OCI-M1 (cell line): ENCODE results near the gene CHST13.
A peak's percentile ranks its signal among the peaks of the same experiment; 100 is the strongest.
"Not testable (repeated sequence)": the region's sequence is repeated elsewhere in the genome, so short reads cannot be mapped to it uniquely, and the experiment has no call there.

Source experiments
- DNase-seq: peaks from one replicate; lab custom pipeline; 2025; lab: John Stamatoyannopoulos, UW

CHST13 gene

DNA sequence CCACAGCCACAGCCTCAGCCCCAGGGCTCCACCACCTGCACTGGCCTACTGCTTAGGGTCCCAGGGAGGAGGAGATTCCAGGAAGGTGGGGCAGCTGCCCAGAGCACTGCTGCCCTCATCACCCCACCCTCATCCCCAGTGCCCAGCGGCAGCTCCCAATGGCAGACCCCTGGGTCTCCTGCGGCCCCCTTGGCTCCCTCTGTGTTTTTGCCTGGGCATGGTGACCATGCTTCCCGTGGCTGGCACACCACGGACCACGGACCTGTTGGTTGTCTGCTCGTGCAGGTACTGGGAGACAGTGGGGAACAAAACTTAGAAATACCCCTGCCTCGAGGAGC lies 2.7 kb downstream of the CHST13 start:
- no peak for DNase-seq

DNA sequence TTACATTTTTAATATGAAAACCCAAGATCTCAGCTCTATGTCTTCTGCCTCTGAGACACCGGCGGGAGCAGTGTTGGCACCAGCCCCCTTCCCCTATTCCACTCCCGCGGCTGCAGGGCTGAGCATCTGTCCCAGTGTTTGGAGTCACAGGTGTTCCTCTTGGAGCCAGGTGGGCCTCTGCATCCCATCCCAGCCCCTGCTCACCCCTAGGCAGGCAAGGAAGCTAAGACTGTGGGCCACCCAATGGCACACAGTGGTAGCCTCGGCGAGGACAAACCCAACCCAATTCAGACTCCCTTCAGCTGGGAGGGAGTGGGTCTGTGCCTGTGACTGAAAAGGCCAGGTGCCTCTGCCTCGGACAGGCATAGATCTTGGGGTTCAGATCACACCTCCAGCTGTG lies 3.1 kb downstream of the CHST13 start:
- DNase-seq: no peak

DNA sequence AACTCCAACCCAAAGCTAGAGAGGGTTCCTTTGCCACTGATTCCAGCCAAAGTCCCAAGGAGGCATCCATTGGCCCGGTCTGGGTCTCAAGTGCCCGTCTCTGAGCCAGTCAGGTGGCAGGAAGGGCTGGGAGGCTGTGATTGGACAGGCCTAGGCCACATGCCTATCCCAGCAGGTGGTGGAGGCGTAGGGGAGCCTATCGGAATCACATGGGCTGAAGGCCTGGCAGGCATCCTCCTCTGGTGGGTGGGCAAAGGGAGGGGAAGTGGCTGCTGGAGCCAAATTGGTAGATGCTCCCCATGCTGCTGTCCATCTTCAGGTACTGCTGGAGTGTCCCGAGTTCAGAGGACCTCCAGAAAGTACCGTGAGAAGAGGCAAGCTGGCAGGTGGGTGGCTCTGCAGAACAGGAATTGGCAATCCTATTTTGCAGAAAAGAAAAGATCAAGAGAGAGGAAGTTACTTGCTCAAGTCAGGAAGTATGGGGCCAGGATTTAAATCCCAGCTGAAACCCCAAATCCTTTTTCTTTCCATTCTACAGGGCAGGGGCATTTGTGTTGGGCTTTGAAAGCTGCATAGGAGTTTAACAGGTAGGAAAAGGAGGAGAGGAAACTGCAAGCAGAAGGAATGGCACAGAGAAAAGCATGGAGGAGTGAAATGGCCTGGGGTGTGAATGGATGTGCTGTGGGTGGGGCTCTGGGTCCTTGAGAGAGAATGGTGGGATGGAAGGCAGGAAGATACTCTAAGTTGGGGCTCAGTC lies 3.7 kb downstream of the CHST13 start:
- DNase-seq: no peak

DNA sequence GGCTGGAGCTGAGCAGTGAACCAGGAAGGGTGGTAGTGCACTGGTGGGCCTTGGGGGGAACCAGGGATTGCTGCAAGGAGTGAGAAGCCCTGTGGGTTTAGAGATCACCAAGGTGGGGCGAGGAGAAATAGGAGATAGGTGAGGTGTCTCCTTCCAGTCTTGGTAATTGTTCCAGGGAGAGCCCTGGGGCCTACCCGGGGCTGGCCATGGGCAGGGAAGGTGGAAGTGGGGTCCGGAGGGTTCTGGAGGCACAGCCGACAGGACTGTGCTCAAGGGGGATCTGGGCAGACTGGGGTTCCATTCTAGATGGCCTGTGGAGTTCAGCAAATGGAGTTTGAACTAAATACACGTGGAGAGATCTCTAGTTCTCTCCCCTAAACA lies 4.5 kb downstream of the CHST13 start:
- DNase-seq: no peak

DNA sequence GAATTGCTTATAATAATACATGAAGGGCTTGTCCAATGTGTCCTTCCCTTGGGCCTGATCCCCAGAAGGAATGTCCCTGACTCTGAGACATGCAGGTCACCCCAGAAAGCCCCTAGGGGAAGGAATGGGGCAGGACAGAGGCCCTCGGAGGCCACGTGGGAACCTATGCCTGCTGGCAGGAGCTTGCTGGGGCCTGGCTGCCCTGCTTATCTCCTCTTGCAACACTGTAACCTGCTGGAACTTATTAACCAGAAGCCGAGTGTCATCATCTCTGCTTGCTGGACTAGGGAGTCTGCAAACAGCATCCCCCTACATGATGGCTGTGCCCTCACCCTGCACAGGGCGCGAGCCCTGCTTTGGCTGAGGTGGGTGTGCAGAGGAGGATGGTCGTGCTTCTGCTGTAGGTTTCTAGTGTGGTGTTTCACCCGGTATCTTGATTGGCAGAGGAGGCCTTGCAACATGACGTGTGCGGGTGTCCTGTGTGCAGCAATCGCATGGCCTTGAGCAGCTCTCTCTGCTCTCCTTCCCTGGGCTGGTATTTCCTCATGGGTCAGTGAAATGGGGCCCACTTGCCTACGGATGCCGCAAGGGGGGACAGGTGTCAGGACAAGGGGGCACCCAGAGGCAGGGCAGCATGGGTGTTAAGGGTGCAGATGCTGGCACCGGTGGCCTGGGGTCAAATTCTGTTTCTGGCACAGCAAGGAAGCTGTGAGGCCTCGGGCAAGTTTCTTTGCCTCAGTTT lies 5.0 kb downstream of the CHST13 start:
- no peak for DNase-seq

DNA sequence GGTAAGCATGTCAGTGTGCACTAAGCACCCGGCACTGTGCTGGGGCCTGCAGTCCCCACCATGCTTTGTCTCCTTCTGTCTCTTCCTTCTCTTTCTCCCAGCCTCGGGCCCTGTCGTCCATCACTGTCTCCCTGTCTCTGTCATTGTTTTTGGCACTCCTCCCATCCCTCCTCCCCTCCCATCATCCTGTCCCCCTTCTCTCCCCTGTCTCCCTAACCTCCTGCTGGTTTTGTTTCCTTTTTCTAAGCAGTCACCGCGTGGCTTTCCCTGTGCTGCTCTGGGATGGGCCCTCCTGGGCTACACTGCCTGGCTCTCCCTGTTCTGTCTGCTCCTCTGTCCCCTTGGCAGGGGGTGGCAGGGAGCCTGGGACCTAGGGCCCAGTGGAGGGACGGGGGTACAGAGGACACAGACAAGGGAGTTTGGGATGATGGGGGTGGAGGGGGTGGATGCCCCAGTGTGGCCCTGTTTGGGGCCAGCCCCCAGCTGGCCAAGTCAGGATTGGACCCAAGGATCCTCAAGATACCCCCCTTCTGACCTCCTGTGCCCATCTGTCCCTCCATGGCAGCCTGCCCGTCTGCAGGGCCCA lies 5.7 kb downstream of the CHST13 start:
- DNase-seq: no peak

DNA sequence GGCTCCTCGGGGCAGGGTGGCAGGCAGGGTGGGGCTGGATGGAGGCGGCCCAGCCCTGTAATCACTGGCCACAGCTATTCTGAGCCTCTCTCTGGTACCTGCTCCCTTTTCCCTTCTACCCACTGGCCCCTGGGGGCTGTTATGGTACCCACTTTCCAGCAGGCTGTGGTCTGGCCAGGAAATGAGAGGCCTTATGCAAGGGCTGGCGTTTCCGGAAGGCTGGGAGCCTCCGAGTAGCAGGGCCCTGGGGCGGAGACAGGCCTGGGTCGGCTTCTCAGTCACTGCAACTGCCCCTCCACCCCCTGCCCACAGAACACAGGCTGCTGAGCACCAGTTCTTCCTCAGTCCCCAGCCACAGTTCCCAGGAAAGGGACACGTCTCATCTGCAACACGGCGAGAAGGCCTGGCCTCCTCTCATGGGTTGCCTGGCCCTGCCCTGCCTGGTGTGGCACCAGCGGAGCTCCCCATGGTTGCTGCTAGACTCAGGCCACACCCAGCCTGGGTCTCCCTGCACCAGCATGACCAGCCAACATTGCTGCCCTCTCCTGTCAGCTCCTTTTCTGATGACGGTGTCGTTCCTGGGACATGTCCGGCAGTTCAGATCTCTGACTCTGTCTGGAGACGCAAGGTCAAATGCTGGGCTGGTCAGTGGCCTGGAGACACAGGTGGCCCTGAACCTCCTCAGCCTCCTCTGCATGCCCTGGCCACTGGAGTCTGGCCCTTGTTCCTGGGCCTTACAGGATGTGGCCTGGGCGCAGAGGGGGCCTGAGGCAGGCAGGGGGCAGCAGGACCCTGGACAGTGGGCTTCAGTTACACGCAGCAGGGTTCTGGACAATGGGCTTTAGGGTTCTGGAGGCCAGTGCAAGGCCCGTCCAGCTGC lies 6.5 kb downstream of the CHST13 start:
- no peak for DNase-seq

DNA sequence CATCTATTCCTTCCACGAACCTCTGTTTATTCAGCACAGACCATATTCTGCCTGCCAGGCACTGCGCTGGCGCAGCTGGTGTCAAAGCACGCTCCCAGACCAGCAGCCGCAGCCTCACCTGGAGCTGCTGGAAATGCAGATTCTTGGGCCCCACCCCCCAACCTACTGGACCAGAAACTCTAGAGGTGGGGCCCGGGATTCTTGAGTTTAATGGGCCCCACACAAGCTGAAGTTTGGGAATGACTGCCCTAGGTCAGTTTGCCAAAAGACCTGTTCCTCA lies 7.0 kb downstream of the CHST13 start:
- DNase-seq: no peak

DNA sequence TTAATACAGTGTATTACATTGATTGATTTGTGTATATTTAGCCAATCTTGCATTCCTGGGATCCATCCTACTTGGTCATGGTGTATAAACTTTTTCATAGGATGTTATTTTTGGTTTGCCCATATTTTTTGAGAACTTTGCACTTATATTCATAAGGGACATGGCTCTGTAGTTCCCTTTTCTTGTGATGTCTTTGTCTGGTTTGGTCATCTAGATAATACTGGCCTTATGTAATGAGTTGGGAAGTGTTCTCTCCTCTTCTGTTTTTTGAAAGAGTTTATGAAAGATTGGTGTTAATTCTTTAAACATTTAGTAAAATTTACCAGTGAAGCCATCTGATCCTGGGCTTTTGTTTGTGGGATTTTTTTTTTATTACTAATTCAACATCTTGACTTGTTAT lies 9.6 kb downstream of the CHST13 start:
- DNase-seq: peak; percentile 15

DNA sequence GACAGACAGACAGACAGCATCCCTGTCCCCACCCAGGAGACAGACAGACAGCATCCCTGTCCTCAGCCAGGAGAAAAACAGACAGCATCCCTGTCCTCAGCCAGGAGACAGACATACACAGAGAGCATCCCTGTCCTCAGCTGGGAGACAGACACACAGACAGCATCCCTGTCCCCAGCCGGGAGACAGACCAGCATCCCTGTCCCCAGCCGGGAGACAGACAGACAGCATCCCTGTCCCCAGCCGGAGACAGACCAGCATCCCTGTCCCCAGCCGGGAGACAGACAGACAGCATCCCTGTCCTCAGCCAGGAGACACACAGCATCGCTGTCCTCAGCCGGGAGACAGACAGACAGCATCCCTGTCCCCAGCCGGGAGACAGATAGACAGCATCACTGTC lies 10.8 kb downstream of the CHST13 start:
- not testable (repeated sequence) for DNase-seq

DNA sequence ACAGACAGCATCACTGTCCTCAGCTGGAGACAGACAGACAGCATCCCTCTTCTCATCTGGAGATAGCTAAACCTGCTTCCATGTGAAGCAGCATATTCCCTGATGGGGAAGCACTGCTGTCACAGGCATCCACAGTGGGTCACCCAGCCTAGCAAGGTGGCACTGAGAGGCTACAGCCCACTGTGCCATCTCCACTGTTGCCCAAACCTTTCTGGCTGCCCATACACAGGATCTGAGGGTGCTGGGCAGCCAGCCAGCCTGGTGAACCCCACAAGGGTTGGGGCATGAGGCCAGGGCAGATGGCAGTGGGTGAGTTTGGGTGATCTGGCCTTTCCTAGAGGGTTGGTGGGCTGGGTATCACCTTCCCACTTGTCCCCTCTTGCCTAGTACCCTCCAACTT lies 11.7 kb downstream of the CHST13 start:
- no peak for DNase-seq

DNA sequence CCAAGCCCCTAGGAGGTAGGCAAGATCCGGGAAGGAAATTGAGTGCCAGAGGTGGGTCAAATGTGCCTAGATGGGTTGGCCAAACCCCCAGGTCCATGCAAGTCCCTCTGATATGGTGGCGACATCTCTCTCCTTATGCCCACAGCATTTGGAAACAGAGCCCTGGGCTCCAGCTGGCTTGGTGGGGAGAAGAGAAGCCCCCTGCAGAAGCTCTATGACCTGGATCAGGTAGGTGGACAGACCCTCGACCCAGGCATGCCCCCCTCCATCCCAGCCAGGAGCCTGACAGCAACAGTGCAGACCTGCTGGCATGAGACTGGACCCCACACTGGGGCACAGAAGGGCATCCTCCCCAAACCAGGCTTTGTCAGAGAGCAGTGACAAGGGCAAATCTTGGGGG lies 12.2 kb downstream of the CHST13 start:
- no peak for DNase-seq

DNA sequence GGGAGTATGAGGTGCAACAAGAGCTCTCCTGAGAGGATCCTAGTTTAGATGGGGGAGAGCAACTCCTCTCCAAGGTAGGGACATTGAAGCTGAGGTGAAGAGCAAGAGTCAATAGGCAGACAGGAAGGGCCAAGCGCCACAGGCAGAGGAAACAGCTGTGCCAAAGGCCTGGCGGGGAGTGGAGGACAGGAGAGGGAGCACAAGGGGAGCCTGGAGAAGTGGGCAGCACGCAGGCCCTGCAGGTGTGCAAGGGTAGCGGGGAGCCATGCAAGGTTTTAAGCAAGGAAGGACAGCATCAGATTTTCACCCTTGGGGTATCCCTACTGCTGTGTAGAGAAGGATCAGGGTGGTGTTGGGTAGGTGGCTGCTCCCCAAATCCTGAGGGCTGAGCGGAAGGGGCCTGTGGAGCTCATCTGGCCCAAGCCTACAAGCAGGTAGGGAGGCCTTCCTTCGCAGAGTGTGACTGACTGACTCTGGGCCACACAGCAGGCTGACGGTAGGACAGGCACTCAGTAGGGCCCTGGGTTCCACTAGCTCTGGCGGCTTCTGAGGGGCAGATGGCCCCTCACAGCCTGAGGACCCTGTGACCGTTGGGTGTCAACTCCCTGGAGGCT lies 13.3 kb downstream of the CHST13 start:
- no peak for DNase-seq

DNA sequence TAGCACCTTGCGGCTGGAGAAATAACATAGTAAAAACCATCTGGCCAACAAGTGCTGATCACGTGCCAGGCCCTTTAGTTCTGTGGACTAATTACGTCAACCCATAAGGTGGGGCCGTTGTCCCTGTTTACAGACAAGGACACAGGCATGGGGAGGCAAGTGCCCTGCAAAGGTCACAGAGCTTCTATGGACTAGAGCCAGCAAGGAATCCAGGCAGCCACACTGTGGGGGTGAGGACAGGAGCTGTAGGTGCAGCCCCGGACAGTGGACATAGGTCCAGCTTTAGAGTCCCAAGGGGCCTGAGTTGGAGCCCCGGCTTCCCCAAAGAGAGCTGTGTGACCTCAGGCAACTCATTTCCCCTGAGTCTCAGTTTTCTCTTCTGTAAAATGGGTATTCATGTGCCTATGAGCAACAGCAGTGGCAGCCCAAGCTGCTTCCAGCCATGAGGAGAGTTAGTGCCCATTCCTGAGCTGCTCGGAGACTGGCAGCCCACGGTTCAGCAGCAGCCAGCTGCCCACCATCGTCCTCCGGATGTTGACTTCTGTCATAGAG lies 13.9 kb downstream of the CHST13 start:
- no peak for DNase-seq

DNA sequence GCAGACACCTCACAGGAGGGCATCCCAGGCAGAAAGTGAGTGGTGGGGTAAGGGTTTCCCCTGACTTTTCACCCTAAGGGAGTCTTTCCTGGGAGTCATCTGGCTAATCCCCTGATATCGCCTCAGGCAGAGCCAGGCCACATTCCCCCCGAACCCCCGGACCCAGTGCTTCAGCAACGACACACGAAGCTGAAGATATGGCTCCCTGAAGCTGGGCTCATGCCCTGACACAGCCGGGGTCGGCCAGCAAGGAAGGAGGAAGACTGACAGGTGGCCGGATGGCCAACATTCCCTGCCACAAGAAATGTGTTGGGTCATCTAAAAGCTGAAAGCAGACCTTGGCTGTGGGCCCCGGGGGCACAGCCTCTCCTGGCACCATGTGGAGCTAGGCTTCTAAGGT lies 14.4 kb downstream of the CHST13 start:
- DNase-seq: no peak

DNA sequence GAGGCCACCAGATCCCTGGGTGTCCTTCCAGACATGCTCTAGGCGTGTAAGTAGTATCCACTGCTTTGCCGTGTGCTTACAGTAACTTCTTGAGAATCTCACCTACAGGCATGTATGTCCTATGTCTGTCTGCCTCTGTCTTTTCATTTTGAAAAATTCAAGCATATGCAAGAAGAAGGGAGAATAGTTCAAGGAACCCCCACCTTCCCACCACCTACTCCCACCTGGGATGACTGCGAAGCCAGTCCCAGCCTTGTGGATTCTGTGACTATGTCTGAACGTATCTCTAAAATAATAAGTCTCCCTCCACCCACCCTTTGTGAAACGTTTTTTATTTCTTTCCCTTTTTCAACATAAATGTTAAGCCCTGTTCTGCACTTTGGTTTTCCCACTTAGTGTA lies 15.0 kb downstream of the CHST13 start:
- no peak for DNase-seq

DNA sequence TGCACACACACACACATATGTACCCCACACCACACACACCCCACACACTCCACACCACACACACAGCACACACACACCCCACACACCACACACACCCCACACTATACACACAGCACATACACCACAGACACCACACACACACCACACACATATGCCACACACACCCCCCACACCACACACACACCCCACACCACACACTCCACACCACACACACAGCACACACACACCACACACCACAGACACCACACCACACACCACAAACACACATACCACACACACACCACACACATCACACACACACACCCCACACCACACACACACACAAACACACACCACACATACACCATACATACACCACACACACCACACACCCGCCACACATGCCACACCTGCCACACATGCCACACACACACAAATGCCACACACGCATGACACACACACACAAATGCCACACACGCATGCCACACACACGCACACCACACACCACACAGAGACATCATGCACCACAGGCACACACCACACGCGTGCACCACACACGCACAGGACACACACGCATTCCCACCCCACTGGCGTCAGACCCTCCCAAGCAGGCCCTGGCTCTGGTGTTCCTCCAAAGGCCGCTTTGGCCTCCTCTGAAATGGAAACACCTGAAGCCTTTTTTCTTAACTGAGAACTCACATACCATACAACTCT lies 15.7 kb downstream of the CHST13 start:
- DNase-seq: no peak

DNA sequence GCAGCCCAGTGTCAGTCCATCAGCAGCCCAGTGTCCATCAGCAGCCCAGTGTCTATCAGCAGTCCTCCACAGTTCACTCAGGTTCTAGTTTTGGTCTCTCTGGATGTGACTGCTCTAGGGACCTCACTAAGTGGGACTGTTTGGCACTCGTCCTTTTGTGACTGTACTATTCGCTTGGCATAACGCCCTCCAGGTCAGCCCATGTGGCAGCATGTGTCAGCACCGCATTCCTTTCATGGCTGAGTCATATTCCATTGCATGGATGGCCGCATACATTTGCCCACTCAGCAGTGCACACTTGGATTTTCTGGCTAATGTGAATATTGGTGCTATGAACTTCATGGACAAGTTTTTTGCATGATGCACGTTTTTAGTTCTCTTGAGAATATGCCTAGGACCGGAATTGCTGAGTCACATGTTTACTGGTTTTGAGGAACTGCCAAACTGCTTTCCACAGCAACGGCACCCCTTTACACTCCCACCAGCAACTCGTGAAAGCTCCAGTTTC lies 16.4 kb downstream of the CHST13 start:
- DNase-seq: peak; percentile 71

DNA sequence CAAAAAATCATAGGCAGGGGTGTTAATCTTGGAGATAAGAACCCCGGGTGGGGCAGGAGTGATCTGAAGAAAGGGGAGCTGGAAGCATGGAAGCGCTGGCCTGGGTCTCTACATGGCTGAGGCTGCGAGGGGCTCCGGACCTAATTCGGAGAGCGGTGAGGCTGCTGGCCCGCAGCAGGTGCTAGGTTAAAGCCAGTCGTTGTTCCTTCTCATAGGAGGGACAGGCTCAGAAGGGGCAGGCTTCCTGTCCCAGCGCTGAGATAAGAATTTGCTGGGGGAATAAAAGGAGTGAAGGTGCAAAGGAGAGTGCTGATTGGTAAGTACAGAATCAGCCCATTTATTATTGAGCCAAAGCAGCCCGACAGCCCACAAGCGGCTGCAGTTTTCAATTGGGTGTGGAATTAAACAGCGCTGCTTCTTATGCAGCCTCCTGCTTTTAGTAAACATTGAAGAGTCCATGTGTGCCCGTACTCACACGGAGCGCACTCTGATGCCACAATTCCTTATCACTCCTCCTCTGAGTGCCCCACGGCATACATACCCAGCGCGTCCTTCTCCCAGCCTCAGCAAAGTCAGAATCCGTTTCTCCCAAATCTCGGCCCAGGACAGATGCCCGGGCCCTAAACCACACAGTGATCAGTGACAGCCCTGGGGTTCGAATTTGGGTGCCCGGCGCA lies 17.1 kb downstream of the CHST13 start:
- no peak for DNase-seq

DNA sequence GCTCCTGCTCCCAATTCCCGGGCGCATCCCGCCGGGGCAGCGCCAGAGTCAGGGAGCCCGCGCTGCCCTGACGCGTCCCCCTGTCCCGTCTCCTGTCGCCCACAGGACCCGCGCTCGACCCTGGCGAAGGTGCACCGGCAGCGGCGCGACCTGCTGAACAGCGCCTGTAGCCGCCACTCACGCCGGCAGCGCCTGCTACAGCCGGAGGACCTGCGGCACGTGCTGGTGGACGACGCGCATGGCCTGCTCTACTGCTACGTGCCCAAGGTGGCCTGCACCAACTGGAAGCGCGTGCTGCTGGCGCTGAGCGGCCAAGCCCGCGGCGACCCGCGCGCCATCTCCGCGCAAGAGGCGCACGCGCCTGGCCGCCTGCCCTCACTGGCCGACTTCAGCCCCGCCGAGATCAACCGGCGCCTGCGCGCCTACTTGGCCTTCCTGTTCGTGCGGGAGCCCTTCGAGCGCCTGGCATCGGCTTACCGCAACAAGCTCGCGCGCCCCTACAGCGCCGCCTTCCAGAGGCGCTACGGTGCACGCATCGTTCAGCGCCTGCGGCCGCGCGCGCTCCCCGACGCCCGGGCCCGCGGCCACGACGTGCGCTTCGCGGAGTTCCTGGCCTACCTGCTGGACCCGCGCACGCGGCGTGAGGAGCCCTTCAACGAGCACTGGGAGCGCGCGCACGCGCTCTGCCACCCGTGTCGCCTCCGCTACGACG lies 17.8 kb downstream of the CHST13 start:
- DNase-seq: no peak
